Brain microvascular endothelial cell (primary cell): ENCODE data around the gene EXOSC6.
"Not testable (repeated sequence)": the region's sequence is repeated elsewhere in the genome, so short reads cannot be mapped to it uniquely, and the experiment has no call there.

Experiments
- DNase-seq: peaks from one replicate; pipeline ENCODE4 v3.0.0-alpha.2; 2020
- H3K27ac ChIP-seq: fragments of 250-450 bp; sonication (Bioruptor Pico); 2 replicates; pipeline ENCODE4 v1.5.1; 2020; ENCODE audit warnings: mild to moderate bottlenecking, moderate library complexity
- H3K27me3 ChIP-seq: fragments of 250-450 bp; sonication (Bioruptor Pico); replicated peaks from 2 replicates; pipeline ENCODE4 v1.5.1; 2020; ENCODE audit warnings: mild to moderate bottlenecking
- H3K36me3 ChIP-seq: fragments of 250-450 bp; sonication (Bioruptor Pico); replicated peaks from 2 replicates; pipeline ENCODE4 v1.5.1; 2020; ENCODE audit warnings: mild to moderate bottlenecking
- H3K4me3 ChIP-seq: 2 replicates; pipeline ENCODE4 v1.5.1; 2011; ENCODE audit warnings: low read depth, mild to moderate bottlenecking, control low read depth, low read length, moderate library complexity
- in situ Hi-C: cut with HindIII; loops from 2 replicates; pipeline ENCODE4 v1.10.0; 2017; ENCODE audit warnings: low sequenced_read_pairs, low pct_ligation_motif_present
- TF ChIP-seq, protein P1 (sequence below): IDR thresholded peaks from 2 replicates; pipeline ENCODE4 v1.5.1; 2011; ENCODE audit warnings: low read depth, mild to moderate bottlenecking, moderate library complexity, low read length, control low read depth, inconsistent platforms; ENCODE audit errors: missing control alignments

EXOSC6 gene

GRCh38 chr16:70250748-70251628 is 752 bp downstream of the EXOSC6 start:
- peaks cover 42% of the 10 kb centered on the region for H3K36me3 ChIP-seq
- in situ Hi-C loops = no loop called here
- peak; percentile 11 for DNase-seq

DNA sequence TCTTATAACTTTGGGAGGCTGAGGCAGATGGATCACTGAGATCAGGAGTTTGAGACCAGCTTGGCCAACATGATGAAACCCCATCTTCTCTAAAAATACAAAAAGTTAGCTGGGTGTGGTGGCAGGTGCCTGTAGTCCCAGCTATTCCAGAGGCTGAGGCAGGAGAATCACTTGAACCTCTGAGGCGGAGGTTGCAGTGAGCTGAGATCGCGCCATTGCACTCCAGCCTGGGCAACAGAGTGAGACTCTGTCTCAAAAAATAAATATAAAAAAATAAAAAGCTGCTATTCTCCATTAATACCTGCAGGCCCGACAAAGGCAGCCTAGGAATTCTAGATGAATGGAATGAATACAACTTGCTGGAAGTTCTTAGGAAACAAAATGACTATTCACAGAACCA is 2.0 kb downstream of the EXOSC6 start:
- H3K4me3 ChIP-seq, H3K27ac ChIP-seq, H3K27me3 ChIP-seq, in situ Hi-C loops, DNase-seq: not testable (repeated sequence)
- H3K36me3 ChIP-seq = peaks cover 32% of the 10 kb centered on the region

More at GRCh38 chr16:70250748-70251628, 752 bp downstream of the EXOSC6 start:
- peak overlapping the region; percentile 63 for H3K4me3 ChIP-seq
- peak overlapping the region; percentile 28 for H3K27ac ChIP-seq
- TF ChIP-seq, protein P1, sequence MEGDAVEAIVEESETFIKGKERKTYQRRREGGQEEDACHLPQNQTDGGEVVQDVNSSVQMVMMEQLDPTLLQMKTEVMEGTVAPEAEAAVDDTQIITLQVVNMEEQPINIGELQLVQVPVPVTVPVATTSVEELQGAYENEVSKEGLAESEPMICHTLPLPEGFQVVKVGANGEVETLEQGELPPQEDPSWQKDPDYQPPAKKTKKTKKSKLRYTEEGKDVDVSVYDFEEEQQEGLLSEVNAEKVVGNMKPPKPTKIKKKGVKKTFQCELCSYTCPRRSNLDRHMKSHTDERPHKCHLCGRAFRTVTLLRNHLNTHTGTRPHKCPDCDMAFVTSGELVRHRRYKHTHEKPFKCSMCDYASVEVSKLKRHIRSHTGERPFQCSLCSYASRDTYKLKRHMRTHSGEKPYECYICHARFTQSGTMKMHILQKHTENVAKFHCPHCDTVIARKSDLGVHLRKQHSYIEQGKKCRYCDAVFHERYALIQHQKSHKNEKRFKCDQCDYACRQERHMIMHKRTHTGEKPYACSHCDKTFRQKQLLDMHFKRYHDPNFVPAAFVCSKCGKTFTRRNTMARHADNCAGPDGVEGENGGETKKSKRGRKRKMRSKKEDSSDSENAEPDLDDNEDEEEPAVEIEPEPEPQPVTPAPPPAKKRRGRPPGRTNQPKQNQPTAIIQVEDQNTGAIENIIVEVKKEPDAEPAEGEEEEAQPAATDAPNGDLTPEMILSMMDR = no peak
- H3K27me3 ChIP-seq = no peaks in the 10 kb centered on the region

DNA sequence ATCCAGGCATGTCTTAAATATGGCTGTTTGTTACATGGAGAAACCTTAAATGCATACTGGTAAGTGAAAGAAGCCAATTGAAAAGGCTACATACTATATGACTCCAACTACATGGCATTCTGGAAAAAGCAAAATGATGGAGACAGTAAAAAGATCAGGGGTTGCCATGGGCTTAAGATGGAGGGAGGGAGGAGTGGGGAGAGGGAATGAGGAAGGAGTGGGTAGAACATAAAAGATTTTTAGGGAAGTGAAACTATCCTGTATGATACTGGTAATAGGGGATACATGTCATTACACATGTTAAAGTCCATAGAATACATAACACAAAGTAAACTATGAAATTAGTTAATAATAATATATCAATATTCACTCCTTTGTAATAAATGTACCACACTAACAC is 13.0 kb downstream of the EXOSC6 start:
- H3K36me3 ChIP-seq, H3K4me3 ChIP-seq, in situ Hi-C loops, DNase-seq, H3K27me3 ChIP-seq, H3K27ac ChIP-seq: not testable (repeated sequence)

GRCh38 chr16:70231831-70232230 is 19.9 kb downstream of the EXOSC6 start:
- in situ Hi-C loops, H3K4me3 ChIP-seq, H3K27me3 ChIP-seq, DNase-seq, H3K27ac ChIP-seq: not testable (repeated sequence)
- peaks cover 12% of the 10 kb centered on the region for H3K36me3 ChIP-seq

DNA sequence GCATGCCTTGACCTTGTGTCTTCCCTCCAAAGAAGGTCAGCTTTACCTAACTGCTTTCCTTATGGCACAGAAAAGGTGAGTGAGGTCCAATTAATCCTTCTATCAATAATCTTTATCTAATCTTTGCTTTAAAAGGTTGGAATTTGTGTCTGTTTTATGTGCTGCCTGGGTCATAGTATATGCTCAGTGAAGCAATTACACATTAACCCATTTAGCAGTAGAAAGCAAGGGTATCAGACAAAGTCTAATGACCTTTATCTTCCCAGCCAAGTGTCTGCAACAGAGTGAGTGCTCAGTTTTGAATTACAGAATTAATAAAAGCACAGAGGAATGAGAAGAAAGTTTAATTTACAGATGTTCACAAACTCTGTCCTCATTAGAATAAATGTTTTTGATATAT is 25.7 kb downstream of the EXOSC6 start:
- peaks cover 10% of the 10 kb centered on the region for H3K36me3 ChIP-seq
- in situ Hi-C loops, H3K4me3 ChIP-seq, H3K27me3 ChIP-seq, DNase-seq, H3K27ac ChIP-seq: not testable (repeated sequence)

- H3K4me3 ChIP-seq, DNase-seq, in situ Hi-C loops, H3K36me3 ChIP-seq, H3K27me3 ChIP-seq, H3K27ac ChIP-seq: not testable (repeated sequence)
These were observed 26.3 kb downstream of the EXOSC6 start for GRCh38 chr16:70225430-70225829.

GRCh38 chr16:70224645-70225044 is 27.1 kb downstream of the EXOSC6 start:
- DNase-seq, H3K4me3 ChIP-seq, in situ Hi-C loops: not testable (repeated sequence)

DNA sequence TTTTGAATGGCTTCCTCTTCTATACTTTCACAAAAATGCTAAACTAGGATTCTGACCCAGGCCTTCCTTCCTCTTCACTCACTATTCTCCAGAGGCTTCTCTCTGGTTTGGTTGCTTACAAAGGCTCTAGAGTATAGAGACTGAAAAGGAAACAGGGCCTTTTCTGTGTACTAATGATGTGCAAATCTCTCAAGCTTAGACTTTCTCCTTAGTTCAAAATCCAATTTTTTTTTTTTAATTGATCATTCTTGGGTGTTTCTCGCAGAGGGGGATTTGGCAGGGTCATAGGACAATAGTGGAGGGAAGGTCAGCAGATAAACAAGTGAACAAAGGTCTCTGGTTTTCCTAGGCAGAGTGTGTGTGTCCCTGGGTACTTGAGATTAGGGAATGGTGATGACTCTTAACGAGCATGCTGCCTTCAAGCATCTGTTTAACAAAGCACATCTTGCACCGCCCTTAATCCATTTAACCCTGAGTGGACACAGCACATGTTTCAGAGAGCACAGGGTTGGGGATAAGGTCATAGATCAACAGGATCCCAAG is 27.7 kb downstream of the EXOSC6 start:
- in situ Hi-C loops, H3K27me3 ChIP-seq, DNase-seq, H3K27ac ChIP-seq, H3K4me3 ChIP-seq: not testable (repeated sequence)
- peaks cover 13% of the 10 kb centered on the region for H3K36me3 ChIP-seq

More at GRCh38 chr16:70224645-70225044, 27.1 kb downstream of the EXOSC6 start:
- not testable (repeated sequence) for H3K27ac ChIP-seq, H3K27me3 ChIP-seq, H3K36me3 ChIP-seq

GRCh38 chr16:70223216-70223615 is 28.5 kb downstream of the EXOSC6 start:
- peaks cover 14% of the 10 kb centered on the region for H3K36me3 ChIP-seq
- H3K27me3 ChIP-seq, in situ Hi-C loops, H3K27ac ChIP-seq, H3K4me3 ChIP-seq, DNase-seq: not testable (repeated sequence)

DNA sequence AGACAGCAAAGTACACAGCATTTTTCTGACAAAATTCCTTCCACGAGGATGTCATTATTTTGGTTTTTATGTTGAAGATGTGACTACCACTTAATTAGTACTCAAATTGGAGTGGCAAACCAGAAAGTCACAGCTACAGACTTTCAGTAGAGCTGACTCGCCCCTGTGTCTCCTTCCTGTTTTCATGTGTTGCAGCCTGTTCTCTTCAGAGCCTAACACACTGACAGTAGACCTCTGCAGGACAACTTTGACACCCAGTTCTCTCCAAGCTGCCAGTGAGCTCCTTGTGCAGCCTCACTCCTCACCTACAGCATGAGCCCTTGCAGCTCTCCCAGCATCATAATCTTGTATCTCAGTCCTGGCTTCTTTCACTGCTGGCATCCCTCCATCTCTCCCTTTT is 29.2 kb downstream of the EXOSC6 start:
- H3K36me3 ChIP-seq = peaks cover 14% of the 10 kb centered on the region
- H3K27me3 ChIP-seq, in situ Hi-C loops, H3K27ac ChIP-seq, H3K4me3 ChIP-seq, DNase-seq: not testable (repeated sequence)

DNA sequence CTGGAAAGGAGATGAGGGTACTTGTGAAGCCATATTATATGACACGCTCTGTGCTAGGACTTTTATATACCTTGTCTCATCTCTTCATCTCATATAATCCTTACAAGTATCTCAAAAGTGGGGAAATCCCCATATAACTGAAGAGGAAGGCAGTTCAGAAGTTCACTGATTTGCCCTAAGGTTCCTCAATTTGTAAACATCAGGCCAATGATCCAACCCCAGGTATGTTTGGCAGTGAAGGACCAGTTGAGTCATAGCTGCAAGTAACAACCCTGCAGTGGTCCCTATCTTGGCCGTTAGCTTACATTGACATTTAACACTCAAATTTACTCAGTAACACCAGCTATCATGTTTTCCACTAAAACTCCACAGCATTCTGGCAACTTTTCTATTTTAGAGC is 33.2 kb downstream of the EXOSC6 start:
- not testable (repeated sequence) for DNase-seq, H3K27me3 ChIP-seq

DNA sequence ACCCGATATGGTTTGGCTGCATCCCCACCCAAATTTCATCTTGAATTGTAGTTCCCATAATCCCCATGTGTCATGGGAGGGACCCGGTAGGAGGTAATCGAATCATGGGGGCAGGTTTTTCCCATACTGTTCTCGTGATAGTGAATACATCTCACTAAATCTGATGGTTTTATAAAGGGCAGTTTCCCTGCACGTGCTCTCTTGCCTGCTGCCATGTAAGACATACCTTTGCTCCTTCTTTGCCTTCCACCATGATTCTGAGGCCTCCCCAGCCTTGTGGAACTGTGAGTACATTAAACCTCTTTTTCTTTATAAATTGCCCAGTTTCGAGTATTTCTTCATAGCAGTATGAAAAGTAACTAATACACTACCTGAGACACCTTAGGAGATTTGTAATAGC is 45.4 kb downstream of the EXOSC6 start:
- H3K4me3 ChIP-seq, H3K27me3 ChIP-seq, in situ Hi-C loops, DNase-seq, H3K27ac ChIP-seq, H3K36me3 ChIP-seq: not testable (repeated sequence)

More for the DNA sequence above, 33.2 kb downstream of the EXOSC6 start:
- H3K4me3 ChIP-seq, in situ Hi-C loops, H3K27ac ChIP-seq, H3K36me3 ChIP-seq: not testable (repeated sequence)

DNA sequence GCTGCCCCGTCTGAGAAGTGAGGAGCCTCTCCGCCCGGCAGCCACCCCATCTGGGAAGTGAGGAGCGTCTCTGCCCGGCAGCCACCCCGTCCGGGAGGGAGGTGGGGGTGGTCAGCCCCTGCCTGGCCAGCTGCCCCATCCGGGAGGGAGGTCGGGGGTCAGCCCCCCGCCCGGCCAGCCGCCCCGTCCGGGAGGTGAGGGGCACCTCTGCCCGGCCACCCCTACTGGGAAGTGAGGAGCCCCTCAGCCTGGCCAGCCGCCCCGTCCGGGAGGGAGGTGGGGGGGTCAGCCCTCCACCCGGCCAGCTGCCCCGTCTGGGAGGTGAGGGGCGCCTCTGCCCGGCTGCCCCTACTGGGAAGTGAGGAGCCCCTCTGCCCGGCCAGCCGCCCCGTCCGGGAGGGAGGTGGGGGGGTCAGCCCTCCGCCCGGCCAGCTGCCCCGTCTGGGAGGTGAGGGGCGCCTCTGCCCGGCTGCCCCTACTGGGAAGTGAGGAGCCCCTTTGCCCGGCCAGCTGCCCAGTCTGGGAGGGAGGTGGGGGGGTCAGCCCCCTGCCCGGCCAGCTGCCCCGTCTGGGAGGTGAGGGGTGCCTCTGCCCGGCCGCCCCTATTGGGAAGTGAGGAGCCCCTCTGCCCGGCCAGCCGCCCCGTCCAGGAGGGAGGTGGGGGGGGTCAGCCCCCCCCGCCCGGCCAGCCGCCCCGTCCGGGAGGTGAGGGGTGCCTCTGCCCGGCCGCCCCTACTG is 46.9 kb downstream of the EXOSC6 start:
- H3K36me3 ChIP-seq, H3K27ac ChIP-seq, DNase-seq, in situ Hi-C loops, H3K27me3 ChIP-seq, H3K4me3 ChIP-seq: not testable (repeated sequence)
